ENCODE measurements around the gene ESYT1.
"Not testable (repeated sequence)": the region's sequence is repeated elsewhere in the genome, so short reads cannot be mapped to it uniquely, and the experiment has no call there.

ESYT1 gene

GRCh38 chr12:56104815-56105608, 23.1 kb upstream of the ESYT1 start:
- DNase-seq = no peak

DNA sequence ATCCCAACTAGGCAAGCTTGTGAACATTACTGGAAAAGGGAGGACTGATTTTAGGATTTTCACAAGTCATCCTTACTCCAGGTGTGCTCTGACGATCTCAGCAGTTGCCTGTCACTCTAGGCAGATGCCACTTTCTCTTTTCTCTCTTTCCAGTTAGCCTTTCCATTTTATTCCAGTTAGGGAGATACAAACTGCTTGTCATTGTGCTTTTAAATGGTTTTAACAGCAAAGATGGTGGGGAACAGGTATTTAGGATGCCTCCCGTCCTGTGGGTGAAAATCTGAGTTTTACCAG, 22.5 kb upstream of the ESYT1 start:
- no peak for DNase-seq

DNA sequence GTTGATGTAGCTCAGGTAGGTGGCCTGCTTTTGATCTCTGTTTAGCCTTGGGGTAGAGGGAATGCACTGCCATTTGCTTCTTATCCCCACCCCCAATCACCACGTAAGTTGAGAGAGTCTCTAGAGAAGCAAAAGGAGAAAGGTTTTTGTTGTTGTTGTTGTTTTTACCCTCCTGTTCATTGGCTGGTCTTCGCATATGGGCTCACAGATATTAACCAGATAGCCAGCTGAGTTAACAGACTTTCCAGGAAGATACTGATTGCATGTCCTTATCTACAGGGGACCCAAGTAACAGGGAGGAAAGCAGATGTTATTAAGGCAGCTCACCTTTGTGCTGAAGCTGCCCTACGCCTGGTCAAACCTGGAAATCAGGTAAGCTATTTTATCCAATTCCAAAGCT, 20.8 kb upstream of the ESYT1 start:
- no peak for DNase-seq

- no peak for DNase-seq
Measured at GRCh38 chr12:56110571-56110970, 17.5 kb upstream of the ESYT1 start.

DNA sequence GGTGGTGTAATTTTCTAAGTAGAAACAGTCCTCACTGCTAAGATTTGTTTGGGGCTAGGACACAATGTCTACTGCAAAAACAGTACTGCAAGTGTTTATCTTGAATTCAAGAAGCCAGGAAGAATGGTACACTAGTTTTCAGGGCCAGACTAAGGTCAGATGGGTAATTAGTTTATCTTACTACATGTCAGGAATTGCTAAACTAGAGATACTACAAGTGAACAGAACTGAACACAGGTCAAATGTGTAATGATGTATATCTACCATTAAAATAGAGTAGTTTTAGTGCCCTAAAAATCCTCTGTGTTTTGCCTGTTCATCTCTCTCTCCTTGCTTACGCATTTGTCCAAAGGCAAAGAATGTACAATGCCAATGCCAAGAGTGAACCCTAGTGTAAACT, 14.0 kb upstream of the ESYT1 start:
- no peak for DNase-seq

DNA sequence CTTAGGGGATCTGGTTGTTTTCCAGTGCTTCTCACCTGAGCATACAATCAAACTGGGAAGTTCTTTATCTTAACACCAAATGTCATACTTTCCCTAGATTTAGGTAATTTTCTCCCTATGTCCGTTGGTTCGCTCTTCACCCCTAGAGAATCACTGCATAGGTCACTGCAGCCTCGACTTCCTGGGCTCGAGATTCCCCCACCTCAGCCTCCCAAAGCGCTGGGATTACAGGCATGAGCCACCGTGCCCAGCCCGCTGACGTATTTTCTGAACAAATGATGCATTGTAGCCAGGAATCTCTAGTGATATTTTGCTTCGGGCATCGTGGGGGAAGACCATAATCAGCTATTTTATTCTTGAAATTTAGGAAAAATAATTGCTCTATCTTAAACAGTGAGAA, 12.7 kb upstream of the ESYT1 start:
- DNase-seq = no peak

GRCh38 chr12:56116267-56117081, 11.6 kb upstream of the ESYT1 start, which contains the start of gene RPL41:
Gene RPL41 (plus strand): TSS chr12:56116633.
- peak; percentile 57 for DNase-seq

GRCh38 chr12:56117082-56117706, 10.9 kb upstream of the ESYT1 start:
- DNase-seq = not testable (repeated sequence)

GRCh38 chr12:56117778-56118687, 10.0 kb upstream of the ESYT1 start, which contains the start of gene ZC3H10:
Gene ZC3H10 (plus strand): TSS chr12:56118266. CDS start chr12:56120563, 2,297 bp downstream.
- DNase-seq = peak; percentile 70

GRCh38 chr12:56118688-56119357, 9.2 kb upstream of the ESYT1 start:
- DNase-seq = no peak

DNA sequence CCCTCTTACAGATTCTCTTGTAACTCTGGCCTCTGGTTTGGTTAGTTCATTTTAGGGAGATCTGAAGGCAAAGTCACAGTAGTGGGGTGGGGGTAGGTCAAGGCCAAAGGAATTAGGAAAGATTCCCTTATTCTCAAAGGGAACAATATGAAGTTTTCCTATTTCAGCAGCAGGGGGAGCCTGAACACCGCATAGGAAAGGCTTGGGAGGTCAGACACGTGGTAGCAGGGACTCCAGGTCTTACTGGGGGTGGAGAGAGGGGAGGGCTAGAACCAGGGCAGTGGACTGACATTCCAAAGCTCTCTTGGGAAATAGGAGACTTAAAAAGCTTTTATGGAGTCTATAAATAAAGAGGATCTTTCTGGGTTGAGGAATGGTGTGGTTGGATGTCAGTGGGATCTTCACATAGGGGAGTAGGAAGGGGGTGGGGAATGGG, 8.7 kb upstream of the ESYT1 start:
- no peak for DNase-seq

DNA sequence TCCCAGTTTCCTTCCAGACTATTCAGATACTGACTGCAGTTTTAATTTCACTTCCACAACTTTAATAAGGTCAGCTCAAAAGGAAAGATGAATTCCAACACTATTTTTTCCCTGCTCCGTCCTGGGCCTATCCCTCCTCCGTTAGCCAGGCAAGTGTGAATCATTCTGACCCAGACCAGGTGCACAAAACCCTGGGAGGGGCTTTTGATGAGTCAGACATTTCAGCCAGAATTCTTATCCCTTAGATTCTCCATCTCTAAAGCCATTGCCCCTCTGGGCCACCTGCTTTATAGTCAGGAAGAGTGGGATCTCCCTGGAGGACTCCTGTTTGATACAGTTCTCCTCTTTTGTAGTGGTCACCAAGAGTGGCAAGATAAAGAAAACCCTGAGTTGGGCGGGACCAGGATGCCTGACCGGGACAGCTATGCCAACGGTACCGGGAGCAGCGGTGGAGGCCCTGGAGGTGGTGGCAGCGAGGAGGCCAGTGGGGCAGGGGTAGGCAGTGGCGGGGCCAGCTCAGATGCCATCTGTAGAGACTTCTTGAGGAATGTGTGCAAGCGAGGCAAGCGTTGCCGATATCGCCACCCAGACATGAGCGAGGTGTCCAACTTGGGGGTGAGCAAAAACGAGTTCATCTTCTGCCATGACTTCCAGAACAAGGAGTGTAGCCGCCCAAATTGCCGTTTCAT, 7.8 kb upstream of the ESYT1 start:
- no peak for DNase-seq

GRCh38 chr12:56121204-56121870, 6.7 kb upstream of the ESYT1 start:
- no peak for DNase-seq

DNA sequence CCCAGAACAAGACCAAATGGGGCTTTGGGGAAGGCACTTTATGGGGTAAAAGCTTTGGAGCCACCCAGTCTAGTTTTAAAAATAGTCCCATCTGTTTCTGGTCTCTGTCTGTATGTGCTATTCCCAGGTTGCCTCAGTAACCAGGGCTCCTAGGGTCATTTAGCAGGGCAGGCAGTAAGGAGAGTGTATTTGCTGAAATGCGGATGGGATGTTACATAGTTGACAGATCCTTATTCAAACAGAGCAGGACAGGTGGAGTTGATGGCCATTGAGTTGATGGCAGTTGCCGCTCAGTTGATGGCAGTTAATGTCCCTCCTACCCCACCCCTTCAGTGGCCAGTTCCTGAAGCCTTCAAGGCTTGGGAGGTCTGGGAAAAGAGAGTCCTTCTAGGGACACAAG, 5.4 kb upstream of the ESYT1 start:
- no peak for DNase-seq

GRCh38 chr12:56124133-56124532, 3.9 kb upstream of the ESYT1 start:
- DNase-seq = no peak

GRCh38 chr12:56126732-56127239, 1.3 kb upstream of the ESYT1 start:
- DNase-seq = no peak

DNA sequence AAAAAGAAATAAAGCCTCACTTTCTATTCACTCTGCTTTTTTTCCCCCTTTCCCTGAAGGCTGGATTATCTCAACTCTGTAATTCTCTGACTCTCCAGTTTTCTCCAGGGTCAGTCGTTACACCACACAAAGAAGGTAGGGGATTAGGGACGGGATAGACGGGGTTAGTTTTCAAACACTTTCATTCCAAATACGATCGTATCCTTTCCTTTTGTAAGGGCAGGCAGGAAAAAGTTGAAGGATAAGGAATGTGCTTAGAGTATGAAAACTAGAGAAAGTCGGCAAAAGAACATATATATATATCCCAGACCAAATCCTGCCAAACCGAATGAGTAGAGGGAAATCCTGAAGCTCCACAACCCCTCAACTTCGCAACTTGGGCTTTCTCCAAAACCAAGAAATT, 581 bp upstream of the ESYT1 start:
- no peak for DNase-seq

DNA sequence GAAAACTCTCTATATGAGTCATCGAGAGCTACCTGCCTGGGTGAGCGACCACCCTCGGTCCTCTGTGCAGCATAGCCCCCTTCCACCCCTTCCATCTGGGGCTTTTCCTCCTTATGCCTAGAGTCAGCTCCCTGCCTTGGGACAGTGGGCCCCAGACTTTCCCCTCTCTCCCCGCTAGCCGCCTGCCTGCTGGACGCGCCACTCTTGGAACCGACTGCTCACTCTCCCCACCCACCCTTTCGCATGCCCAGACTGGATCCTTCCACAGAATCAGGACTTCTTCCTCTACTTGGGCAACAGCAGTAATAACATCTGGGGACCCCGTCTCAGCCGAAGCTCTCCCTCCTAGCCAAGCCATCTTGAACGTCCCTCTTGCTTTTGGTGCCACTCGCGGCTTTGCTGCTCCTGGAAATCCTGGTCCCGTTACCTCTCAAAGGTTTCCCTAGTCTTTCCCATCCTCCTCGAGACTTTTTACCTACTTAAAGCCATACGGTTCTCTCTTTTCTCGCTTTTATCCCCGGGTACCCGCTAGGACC, 671 bp downstream of the ESYT1 start:
- DNase-seq = no peak

DNA sequence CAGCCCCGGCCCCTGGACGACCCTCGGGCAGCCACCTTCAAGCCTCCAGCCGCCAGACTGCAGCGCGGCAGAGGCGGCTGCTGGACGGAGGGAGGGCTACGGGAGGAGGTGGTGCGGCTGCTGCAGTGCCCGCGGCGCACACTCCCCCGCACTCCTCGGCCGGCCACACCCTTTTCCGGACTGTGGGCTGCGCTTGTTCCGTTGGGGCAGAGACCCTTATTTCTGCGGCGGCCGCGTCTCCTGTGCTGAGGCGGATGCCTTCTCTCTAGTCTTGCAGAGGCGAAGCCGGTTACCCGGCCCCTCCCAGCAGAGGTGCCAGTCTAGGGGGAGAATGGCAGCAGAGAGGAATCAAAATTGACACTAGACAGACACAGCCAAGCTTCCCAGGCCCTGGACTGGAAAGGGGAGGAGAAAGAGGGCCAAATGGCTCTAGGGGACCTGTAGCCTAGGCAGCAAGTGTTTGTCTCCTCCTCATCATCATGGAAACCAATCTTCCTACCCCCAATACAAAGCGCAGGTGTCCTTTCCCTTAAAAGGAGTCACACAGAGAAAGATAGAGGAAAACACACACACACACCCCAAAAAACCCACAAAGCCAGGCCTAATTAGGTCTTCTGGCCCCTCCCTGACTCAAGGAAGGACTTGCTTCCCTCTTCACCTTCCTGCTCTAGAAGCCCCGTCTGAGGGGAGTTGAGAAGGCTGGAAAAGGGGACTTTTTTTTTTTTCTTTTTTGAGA, 1.3 kb downstream of the ESYT1 start:
- no peak for DNase-seq

Data from GOT3 (cell line).